ENCODE results near the gene GLIPR1L2. TPM values are rescaled to one million over a fixed set of nuclear protein-coding genes. Genes with fewer than 3 reads are reported as not detected.

Gene GLIPR1L2
- total and polyA plus RNA-seq, 2 of the 8 experiments (the other 6 are each of a cell fraction or from before 2014, with no cell fraction given) = 0.09 TPM; not detected in 1

DNA sequence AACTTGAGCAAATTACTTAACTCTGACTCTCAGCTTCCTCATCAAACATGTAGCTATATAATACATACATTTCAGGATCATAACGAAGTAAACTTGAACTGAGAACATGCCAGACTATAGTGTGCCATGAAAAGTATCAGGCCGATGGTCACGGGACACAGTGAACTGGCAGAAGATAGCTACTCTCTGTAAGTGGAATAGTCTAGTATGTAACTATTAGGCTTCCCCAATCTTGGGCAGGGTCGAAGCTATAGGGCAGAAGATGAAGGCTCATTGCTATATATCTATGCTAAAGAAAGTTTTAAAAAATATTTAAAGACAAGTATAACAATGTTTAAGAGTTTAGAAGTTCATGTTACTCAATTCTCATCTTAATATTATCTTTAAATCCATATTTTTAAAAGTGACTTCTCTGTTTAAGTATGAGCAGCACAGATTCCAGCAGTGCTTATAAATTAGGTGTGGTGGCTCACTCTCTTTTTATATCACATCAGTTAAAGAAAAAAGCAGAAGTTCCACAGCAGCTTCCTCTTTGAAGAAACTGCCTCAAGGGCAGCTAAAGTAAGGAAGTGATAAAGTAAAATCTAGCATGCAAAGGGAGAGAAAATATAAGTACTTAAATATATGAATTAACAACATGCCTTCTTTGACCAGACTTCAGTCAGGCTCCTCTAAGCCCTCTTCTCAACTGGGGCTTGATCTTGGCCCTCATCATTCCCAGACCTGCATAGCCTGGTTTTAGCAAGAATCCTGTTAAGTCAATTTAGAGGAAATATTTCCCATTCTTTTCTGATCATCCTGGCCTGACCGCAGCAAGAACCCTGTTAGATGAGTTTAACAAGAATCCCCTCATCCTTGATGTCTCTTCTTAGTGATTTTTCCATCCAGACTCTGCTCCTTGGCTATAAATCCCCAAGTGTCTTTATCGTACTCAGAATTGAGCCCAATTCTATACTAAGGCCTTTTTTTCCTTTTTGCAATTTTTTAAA lies 81.3 kb downstream of the GLIPR1L2 start:
- no peak overlapping the region for H3K18ac ChIP-seq (ENCODE audit: extremely low read depth, low read length)
- H3K23me2 ChIP-seq (ENCODE audit: low read depth, low read length) = no peaks in the 10 kb centered on the region
- no peak overlapping the region for H3K4me3 ChIP-seq (ENCODE audit: extremely low read depth in 1 of 4, insufficient read depth in 2 of 4, low read depth in 3 of 4, low read length in 4 of 4)
- WGBS, 2 experiments (ENCODE audit: extremely low coverage in 1 of 2, insufficient coverage in 1 of 2, insufficient read length in 1 of 2, insufficient replicate concordance in 2 of 2, low coverage in 1 of 2, low lambda C conversion rate in 2 of 2, missing lambda C conversion rate in 1 of 2) = 93% methylated on average over 6 of the region's 6 CpGs; no CpG with 5 or more reads in 1 of the 2 experiments
- no peak overlapping the region for H2BK12ac ChIP-seq (ENCODE audit: low read depth, low read length)
- CTCF ChIA-PET (ENCODE audit: partially characterized antibody) = interaction anchor here (0.5 to 1.3 kb wide), 2 partner anchors 12 to 324 kb away, joined by 3 to 4 read pairs; no protein-coding TSS in a partner anchor
- no peaks in the 10 kb centered on the region for H3K9me3 ChIP-seq (ENCODE audit: insufficient read depth in 2 of 2, low read depth in 1 of 2, low read length in 1 of 2)
- H3K4me2 ChIP-seq (ENCODE audit: insufficient read depth in 1 of 2, low read depth in 2 of 2, low read length in 2 of 2) = no peak overlapping the region
- no peaks in the 10 kb centered on the region for H3K27me3 ChIP-seq (replicated peaks in 1 of 4; ENCODE audit: control insufficient read depth in 3 of 4, extremely low read depth in 1 of 4, insufficient read depth in 3 of 4, low read length in 3 of 4)
- H2BK15ac ChIP-seq (ENCODE audit: low read length) = no peak overlapping the region
- H4K20me1 ChIP-seq (replicated peaks in 1 of 2; ENCODE audit: control insufficient read depth in 1 of 2, insufficient read depth in 2 of 2, low read length in 2 of 2) = no peaks in the 10 kb centered on the region
- H3K9ac ChIP-seq (replicated peaks in 1 of 4; ENCODE audit: extremely low read depth in 1 of 4, low read depth in 3 of 4, low read length in 3 of 4) = no peak overlapping the region
- no peak overlapping the region for H2BK5ac ChIP-seq (ENCODE audit: low read depth, low read length)
- H3K27ac ChIP-seq (ENCODE audit: low read depth, low read length) = no peak overlapping the region
- no peak for FAIRE-seq
- no peak overlapping the region for H3K56ac ChIP-seq (replicated peaks; ENCODE audit: insufficient read length, low read depth, low read length)
- no peak overlapping the region for H4K91ac ChIP-seq (replicated peaks; ENCODE audit: insufficient read length, low read length)
- no peak overlapping the region for H2AFZ ChIP-seq (ENCODE audit: low read length)
- no peak overlapping the region for H3K23ac ChIP-seq (ENCODE audit: insufficient read length)
- no peak overlapping the region for H4K8ac ChIP-seq (ENCODE audit: extremely low read depth, insufficient read depth, low read length)
- no peak overlapping the region for H2BK20ac ChIP-seq (ENCODE audit: low read length)
- no peak overlapping the region for H4K5ac ChIP-seq (ENCODE audit: insufficient read length, low read depth, low read length)
- no peak overlapping the region for H2AK5ac ChIP-seq (ENCODE audit: low read depth, low read length)
- H2BK120ac ChIP-seq (replicated peaks; ENCODE audit: low read depth, low read length) = no peak overlapping the region
- H3K4me1 ChIP-seq (replicated peaks in 1 of 4; ENCODE audit: control insufficient read depth in 3 of 4, insufficient read depth in 4 of 4, low read length in 3 of 4) = no peaks in the 10 kb centered on the region
- H3K36me3 ChIP-seq (ENCODE audit: control insufficient read depth in 2 of 4, insufficient read depth in 4 of 4, low read length in 3 of 4) = no peaks in the 10 kb centered on the region
- H3K79me1 ChIP-seq (ENCODE audit: low read depth, low read length) = no peaks in the 10 kb centered on the region
- no peak overlapping the region for H3K4ac ChIP-seq (replicated peaks; ENCODE audit: insufficient read length, low read depth, low read length)
- POLR2A ChIA-PET (ENCODE audit: partially characterized antibody) = interaction anchor here (1.0 to 1.4 kb wide), 2 partner anchors 12 to 25 kb away, joined by 4 read pairs; no protein-coding TSS in a partner anchor
- no peaks in the 10 kb centered on the region for H3K79me2 ChIP-seq (ENCODE audit: control insufficient read depth in 1 of 2, insufficient read depth in 2 of 2, low read length in 2 of 2)
- DNase-seq (ENCODE audit: low read depth in 1 of 2, low spot score in 2 of 2) = no peak
- TF ChIP-seq, protein P1, sequence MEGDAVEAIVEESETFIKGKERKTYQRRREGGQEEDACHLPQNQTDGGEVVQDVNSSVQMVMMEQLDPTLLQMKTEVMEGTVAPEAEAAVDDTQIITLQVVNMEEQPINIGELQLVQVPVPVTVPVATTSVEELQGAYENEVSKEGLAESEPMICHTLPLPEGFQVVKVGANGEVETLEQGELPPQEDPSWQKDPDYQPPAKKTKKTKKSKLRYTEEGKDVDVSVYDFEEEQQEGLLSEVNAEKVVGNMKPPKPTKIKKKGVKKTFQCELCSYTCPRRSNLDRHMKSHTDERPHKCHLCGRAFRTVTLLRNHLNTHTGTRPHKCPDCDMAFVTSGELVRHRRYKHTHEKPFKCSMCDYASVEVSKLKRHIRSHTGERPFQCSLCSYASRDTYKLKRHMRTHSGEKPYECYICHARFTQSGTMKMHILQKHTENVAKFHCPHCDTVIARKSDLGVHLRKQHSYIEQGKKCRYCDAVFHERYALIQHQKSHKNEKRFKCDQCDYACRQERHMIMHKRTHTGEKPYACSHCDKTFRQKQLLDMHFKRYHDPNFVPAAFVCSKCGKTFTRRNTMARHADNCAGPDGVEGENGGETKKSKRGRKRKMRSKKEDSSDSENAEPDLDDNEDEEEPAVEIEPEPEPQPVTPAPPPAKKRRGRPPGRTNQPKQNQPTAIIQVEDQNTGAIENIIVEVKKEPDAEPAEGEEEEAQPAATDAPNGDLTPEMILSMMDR (IDR thresholded peaks at IDR 0.05; ENCODE audit: control extremely low read depth in 1 of 3, insufficient read depth in 1 of 3, low read depth in 1 of 3, low read length in 3 of 3) = no peak
- TF ChIP-seq TAF7 (optimal IDR thresholded peaks at IDR 0.05; ENCODE audit: borderline replicate concordance, low read depth, low read length) = no peak
- TF ChIP-seq KDM5A (IDR thresholded peaks at IDR 0.05; ENCODE audit: low read length) = no peak
- no peak for TF ChIP-seq SIX5 (IDR thresholded peaks at IDR 0.05; ENCODE audit: low read depth, low read length)
- no peak for TF ChIP-seq CTBP2 (IDR thresholded peaks at IDR 0.05; ENCODE audit: borderline replicate concordance, insufficient read depth, insufficient read length, low read length)
- H3K14ac ChIP-seq (ENCODE audit: insufficient read length) = no peak overlapping the region

Data from H1 (cell line).